Stromal cell of bone marrow (primary cell): ENCODE results near the gene FBXW4.
"Not testable (repeated sequence)": the region's sequence is repeated elsewhere in the genome, so short reads cannot be mapped to it uniquely, and the experiment has no call there.

ENCODE experiments used
- DNase-seq: peaks from one replicate; pipeline ENCODE4 v3.0.0-alpha.2; 2012; ENCODE audit warnings: low read depth

The FBXW4 gene

GRCh38 chr10:101617102-101617823 lies 77.7 kb downstream of the FBXW4 start:
- DNase-seq = no peak

DNA sequence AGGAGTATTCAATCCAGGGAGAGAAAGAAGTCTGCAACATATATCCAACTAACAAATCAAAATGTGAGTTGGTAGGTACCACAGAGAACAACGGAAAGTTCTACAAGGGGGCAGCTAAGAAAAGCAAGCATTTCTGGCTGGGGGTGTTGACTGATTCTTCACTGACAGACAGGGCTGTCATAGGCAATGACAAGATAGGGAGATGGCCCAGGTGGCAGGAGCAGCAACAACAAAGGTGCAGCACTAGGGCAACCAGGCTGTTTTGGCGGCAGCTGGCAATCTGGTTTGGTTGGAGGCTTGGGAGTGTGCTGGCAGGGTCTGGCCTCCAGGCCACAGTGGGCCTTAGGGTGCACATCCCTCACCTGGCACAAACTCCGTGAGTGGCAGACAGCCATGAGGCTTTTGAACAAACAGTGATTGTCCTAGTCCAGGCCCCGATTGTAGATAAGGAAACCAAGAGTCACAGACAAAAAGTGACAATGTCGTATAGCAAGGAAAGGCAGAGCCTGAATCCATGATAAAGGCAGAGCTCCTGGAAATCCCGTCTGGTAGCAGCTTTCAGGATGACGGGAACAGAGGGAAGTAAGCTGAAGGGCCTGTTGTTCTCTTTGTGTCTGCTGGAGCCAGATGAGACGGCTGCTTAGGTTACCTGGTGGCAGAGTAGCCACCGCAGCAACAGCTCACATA lies 78.4 kb downstream of the FBXW4 start:
- no peak for DNase-seq

DNA sequence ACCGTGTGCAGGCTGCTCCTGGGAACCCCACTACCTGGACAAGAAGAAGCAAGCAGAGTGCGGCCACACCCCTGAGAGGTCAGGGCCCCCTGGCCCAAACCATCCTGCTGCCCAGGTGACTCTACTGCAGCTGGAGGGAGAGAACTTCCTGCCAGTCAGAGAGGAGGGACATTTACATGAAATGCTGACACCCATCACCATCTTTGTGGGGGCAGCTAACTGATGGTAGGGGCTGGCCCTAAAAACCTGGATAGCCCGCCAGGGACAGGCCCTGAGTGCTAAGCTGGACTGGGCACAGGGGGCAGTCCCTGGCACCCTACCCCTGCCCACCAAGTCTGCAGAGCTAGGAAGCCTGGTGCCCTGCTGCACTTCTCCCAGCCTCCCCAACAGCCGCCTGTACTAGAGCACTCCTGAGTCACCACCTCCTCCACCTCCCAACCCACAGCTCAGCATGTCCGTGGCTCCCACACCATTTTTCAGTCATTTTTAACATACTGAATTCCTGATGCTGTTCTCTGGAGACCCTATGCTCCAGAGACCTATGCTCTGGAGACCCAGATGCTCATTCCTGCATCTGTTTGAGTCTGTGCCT lies 79.3 kb downstream of the FBXW4 start:
- no peak for DNase-seq

DNA sequence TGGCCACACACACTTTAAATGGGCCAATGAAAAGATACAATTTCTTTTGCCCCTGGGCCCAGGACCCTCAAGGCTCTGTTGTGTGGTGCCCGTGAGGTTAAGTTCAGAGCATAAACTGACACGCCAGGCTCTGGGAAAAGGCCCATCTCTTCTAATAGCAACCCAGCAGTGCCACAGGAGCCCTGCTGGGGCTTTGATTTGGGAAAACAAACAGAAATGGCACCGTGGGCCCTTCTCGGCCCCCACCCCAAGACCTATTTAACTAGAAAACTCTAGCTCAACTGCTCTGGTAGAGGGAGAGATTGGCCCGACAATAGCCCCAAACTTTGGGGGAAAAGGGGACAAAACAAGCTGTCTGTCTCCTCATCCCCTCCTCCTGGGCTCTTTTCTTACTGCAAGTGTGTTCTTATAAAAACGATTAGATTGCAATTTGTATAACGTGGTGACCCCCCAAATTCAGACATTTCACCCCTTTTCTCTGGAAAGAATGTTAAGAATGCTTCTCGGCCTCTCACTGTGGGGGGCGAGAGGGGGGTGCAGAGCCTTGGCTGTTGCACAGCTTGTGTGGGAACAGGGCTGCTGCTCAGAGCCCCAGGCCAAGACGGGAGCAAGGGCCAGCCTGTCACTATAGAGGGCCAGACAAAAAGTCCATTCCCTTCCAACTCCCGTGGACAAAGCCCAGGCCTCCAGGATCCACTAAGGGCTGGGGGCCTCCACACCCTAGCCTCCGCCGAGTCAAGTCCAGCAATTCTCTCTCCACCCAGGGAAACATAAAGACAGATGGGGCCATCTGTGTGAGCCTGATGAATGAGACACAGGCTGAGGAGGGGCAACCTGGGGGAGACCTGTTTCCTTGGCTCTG lies 80.1 kb downstream of the FBXW4 start:
- DNase-seq = no peak

- no peak for DNase-seq
These were observed 81.3 kb downstream of the FBXW4 start for GRCh38 chr10:101613646-101614045.

GRCh38 chr10:101612872-101613271 lies 82.1 kb downstream of the FBXW4 start:
- no peak for DNase-seq

DNA sequence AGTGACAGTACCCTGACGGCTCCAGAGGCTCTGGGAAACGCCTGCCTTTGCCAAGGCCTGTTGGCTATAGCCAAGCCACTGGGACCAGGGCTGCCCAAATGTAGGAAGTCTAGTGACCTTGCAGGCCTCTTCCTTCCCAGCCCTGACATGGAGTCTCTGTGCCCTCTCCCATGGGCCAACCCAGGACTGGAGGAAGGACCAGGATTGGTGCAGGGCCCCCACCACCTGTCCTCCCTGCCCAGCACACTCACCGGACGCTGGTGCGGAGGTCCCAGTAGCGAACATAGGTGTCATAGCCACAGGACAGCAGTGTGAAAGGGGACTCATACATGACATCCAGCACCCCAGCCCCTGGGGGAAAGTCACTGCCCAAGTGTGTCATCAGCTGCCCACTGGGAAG lies 82.9 kb downstream of the FBXW4 start:
- DNase-seq = no peak

DNA sequence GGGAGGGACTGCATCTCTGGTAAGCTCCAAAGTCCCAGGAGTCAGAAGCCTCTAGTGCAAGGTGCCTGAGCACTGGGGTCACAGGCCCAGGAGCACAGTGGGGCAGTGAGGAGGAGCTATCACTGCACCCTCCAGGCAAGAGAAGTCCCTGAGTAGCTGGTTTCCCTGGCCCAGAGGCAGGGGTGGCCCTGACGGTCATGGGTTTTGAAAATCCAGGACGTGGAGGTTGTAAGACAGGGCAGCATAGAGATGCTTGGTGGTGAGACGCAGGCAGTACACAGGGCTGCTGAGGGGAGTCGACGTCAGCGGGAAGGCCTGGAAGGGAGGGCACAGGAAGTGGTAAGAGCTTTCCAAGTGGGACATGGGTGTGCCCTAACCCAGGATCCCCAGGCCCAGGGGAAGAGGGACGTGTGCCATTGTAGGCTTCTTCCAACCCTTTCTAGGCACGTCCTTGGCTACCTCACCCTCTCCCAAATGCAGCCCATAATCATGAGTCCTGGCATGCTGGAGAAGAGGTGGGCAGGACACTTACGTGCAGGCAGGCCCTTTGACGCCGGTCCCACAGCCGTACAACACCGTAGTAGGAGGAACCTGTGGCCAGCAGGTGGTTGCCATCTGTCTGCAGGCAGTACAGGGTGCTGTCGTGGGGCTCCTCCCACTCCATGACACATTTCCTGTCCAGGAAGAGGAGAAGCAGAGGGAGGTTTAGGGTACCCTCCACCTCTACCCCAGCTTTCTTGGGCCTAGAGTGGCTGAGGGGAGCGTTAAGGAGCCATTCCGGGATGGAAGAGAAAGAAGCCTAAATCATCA lies 83.7 kb downstream of the FBXW4 start:
- DNase-seq = no peak

DNA sequence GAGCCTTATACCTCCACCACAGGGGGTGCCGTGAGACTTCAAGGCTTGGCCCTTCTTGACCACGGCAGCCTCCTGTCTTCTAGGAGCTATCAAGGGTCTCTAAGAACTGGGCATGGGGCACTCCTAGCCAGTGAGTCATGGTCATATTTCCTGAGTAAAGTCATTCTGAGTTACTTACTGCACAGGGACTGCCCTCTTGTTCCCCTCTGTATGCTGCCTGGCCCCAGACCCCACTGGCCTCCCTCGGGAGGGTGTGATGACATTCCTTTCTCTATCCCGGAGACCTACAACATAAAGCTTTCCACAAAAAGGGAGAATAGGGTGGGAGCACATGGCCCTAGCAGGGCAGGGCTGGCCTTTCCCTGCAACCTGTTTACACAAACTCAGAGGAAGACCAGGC lies 85.5 kb downstream of the FBXW4 start:
- no peak for DNase-seq

DNA sequence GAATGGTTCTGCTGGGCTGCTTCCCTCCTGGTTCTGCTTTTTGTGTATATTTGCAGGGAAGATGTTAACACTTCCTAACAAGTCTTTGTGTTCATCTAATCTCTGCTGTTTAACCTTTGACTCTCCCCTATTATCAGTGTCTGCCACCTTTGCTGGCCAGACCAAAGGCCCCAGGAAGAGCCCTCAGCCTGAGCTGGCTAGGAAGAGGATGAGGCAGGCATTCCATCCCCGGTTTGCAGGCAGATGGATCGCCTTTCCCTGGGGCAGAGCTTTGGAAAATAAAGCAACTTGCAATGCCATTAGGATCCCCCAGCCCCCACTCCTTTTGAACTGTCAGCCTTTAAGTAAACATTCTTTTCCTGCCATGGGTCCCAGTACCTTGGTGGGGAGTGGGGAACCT lies 87.8 kb downstream of the FBXW4 start:
- no peak for DNase-seq

GRCh38 chr10:101602761-101603398 lies 92.1 kb downstream of the FBXW4 start:
- DNase-seq = peak; percentile 46

DNA sequence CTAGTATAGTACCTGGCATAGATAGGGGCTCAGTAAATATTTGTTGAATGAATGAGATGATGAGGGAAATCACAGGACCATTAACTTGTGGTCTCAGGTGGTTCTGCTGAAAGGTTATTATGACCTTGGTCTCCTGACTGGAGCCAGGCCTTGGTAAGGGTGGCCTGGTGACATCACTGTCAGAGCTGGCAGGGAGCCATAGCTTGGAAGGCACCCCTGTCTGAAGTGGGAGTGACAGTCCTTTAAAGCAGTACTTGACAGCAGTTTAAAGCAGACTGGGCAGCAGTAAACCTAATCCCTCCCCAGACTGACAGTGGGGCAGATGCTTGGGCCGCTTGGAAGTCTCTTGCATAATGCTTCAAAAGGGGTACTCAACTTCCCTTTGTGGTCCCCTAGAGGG lies 93.4 kb downstream of the FBXW4 start:
- no peak for DNase-seq

DNA sequence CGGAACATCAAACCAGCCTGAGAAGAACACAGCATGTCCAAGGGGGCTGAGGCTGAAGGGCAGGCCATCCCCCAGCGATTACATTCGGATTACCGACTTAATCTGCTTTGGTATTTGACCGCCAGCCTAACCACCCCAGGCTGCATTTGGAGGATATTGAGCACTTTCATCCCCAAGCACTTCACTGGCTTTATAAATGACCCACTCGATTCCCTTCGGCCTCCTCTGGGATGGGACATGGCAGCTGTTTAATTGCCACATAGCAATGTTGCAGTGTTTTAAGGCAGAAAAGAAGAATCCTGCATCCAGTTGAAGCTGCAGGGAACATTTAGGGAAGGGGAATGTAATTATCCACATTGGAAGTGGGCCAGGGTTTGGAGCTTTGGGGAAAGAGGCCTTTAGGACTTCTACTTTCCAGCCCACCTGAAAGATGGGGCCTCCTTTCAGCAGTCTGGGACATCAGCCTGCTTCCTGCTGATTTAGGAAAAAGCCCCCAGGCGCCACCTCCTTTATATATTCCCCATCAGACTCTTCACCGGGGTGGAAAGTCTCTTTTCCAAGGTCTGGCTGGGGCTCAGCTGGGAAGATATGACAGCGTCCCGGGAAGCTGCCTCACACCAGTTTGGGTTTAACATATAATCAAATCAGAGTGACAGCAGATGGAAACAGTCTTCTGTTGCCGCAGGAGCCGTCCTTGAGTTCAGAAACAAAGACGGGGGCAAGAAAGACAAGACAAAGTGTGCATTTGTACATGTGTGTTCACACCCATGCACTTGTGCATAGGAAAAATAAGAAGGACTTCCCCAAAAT lies 97.7 kb downstream of the FBXW4 start:
- no peak for DNase-seq

GRCh38 chr10:101595591-101596433 lies 99.2 kb downstream of the FBXW4 start:
- DNase-seq = peak; percentile 36

DNA sequence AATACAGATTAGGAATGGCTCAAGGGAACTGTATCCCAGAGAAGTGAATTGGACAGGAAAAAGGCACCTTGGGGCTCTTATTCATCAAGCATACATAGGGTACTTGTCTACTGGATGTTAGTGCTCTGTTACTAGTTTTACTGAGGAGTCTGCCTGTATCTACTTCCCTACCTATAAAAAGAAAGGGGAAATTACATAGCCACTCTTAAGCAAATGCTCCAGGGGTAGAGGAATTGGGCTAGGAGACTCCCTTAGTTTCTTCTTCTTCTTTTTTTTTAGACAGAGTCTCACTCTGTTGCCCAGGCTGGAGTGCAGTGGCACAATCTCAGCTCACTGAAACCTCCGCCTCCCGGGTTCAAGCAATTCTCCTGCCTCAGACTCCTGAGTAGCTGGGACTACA lies 101.6 kb downstream of the FBXW4 start:
- DNase-seq = not testable (repeated sequence)

DNA sequence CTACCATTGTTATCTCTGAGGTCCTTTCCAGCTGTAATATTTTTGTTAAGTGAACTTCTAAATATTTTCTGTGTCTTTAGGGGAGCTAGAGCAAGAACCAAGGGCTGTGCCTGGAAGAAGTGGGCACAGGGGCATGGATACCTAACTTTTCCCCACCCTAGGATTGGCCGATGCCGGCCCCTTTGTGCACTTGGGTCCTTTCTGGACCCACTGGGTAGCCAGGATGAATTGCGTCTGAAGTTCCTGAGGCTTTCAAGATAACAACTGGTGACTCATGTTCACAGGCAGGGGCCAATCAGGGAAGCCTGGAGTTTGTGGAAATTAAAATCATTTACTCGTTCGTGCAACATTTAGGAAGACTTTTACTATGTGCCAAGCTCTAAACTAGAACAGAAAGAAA lies 106.1 kb downstream of the FBXW4 start:
- no peak for DNase-seq

GRCh38 chr10:101587725-101588653 lies 107.0 kb downstream of the FBXW4 start, which contains the start of the genes DPCD and POLL:
Gene DPCD (plus strand): TSS chr10:101588321. CDS start chr10:101588337, 16 bp downstream.
Gene POLL (minus strand): TSS chr10:101588257. CDS start chr10:101587360, 897 bp downstream.
- DNase-seq = peak; percentile 93

DNA sequence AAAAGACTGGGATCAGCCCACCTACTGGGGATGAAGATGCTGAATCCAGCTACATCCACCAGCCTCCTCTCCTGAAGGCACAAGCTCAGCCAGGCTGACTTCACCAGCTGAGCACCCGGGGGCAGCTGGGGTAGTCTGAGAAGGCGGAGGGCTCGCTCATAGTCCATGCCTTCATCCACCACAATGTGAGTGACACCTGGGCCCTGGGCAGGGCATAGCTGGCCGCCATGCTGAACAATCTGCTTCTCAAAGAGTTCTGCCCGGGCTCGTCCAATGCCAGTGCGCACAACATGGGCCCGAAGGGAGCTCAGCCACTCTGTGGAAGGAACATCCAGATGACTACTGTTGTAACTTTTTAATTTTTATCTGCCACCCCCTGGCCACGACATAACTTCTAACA lies 109.1 kb downstream of the FBXW4 start:
- no peak for DNase-seq
